ENCODE data around the gene APOA5.
"Not testable (repeated sequence)": the region's sequence is repeated elsewhere in the genome, so short reads cannot be mapped to it uniquely, and the experiment has no call there.

Gene APOA5

GRCh38 chr11:116791813-116792143 lies at the start of gene APOA5:
TSS of gene APOA5 (minus strand) at chr11:116791879. CDS start at chr11:116791860, 19 bp downstream.
- no peak for DNase-seq

GRCh38 chr11:116840746-116841296 lies 49.1 kb upstream of the APOA5 start:
- no peak for DNase-seq

- peak; percentile 33 for DNase-seq
These were observed 48.6 kb upstream of the APOA5 start for GRCh38 chr11:116840224-116840745.

GRCh38 chr11:116838321-116839084 lies 46.8 kb upstream of the APOA5 start:
- DNase-seq, result no peak

- no peak for DNase-seq
These were observed 45.8 kb upstream of the APOA5 start, which contains the start of gene APOA1 for GRCh38 chr11:116837231-116838091. TSS of gene APOA1 (minus strand) at chr11:116837622. CDS start at chr11:116837387, 235 bp downstream.

GRCh38 chr11:116836632-116836991 lies 44.9 kb upstream of the APOA5 start:
- DNase-seq, result no peak

GRCh38 chr11:116835791-116836631 lies 44.3 kb upstream of the APOA5 start:
- DNase-seq, result peak; percentile 95

GRCh38 chr11:116835042-116835772 lies 43.5 kb upstream of the APOA5 start:
- DNase-seq, result peak; percentile 49

GRCh38 chr11:116834535-116835041 lies 42.9 kb upstream of the APOA5 start:
- not testable (repeated sequence) for DNase-seq

GRCh38 chr11:116833816-116834534 lies 42.3 kb upstream of the APOA5 start:
- DNase-seq, result no peak

- no peak for DNase-seq
These were observed 41.8 kb upstream of the APOA5 start for GRCh38 chr11:116833491-116833815.

GRCh38 chr11:116832350-116833290 lies 40.9 kb upstream of the APOA5 start:
- DNase-seq, result no peak

GRCh38 chr11:116831790-116832349 lies 40.2 kb upstream of the APOA5 start:
- no peak for DNase-seq

GRCh38 chr11:116830184-116830912 lies 38.7 kb upstream of the APOA5 start:
- no peak for DNase-seq

- DNase-seq, result no peak
These were observed 38.0 kb upstream of the APOA5 start, which contains the start of gene APOC3 for GRCh38 chr11:116829525-116830183. TSS of gene APOC3 (plus strand) at chr11:116829907. CDS start at chr11:116830583, 676 bp downstream.

GRCh38 chr11:116828632-116829524 lies 37.2 kb upstream of the APOA5 start:
- DNase-seq, result peak; percentile 30

- DNase-seq, result no peak
These were observed 35.8 kb upstream of the APOA5 start for GRCh38 chr11:116827461-116827860.

Data from hematopoietic multipotent progenitor cell treated with erythropoietin and hydrocortisone succinate and interleukin-3 and kit ligand, for 6 days (in vitro differentiated cells).